Spleen (tissue), 11 donors: ENCODE results near the gene SERPINA1. TPM values are rescaled to one million over a fixed set of nuclear protein-coding genes. Genes with fewer than 3 reads are reported as not detected.
"Not testable (repeated sequence)": the region's sequence is repeated elsewhere in the genome, so short reads cannot be mapped to it uniquely, and the experiment has no call there.

Experiments
- DNase-seq: peaks from one replicate; pipeline ENCODE4 v3.0.0-alpha.2; 2020
- H3K27ac ChIP-seq, 8 donors: fragments of 200-600 bp; sonication (generic) in 7 of 8; 1 replicate in 4 of 8; 2 replicates in 4 of 8; pipeline versions ENCODE4 v1.5.0 to v1.8.0; 2016 to 2021; ENCODE audit warnings: inconsistent platforms in 4 of 8, mild to moderate bottlenecking in 4 of 8, moderate library complexity in 1 of 8
- H3K27me3 ChIP-seq, 7 donors: fragments of 200-600 bp; sonication (generic) in 6 of 7; replicated peaks in 1 of 7; 1 replicate in 4 of 7; 2 replicates in 3 of 7; pipeline versions ENCODE4 v1.5.0 to v1.8.0; 2016 to 2021; ENCODE audit warnings: inconsistent platforms in 3 of 7, mild to moderate bottlenecking in 1 of 7
- H3K36me3 ChIP-seq, 6 donors: fragments of 200-600 bp; sonication (generic) in 5 of 6; 1 replicate in 4 of 6; 2 replicates in 2 of 6; pipeline versions ENCODE4 v1.5.0 to v1.8.0; 2016 to 2021; ENCODE audit warnings: inconsistent platforms in 2 of 6
- H3K4me1 ChIP-seq, 6 donors: fragments of 200-600 bp; sonication (generic) in 5 of 6; 1 replicate in 3 of 6; 2 replicates in 3 of 6; pipeline versions ENCODE4 v1.5.0 to v1.8.0; 2016 to 2021; ENCODE audit warnings: inconsistent platforms in 3 of 6
- H3K4me3 ChIP-seq, 8 donors: fragments of 200-600 bp; sonication (generic) in 7 of 8; 1 replicate in 4 of 8; 2 replicates in 4 of 8; pipeline versions ENCODE4 v1.5.0 to v1.8.0; 2016 to 2021; ENCODE audit warnings: inconsistent platforms in 4 of 8, mild to moderate bottlenecking in 4 of 8, moderate library complexity in 2 of 8
- H3K9me3 ChIP-seq, 8 donors: fragments of 200-600 bp; sonication (generic) in 7 of 8; 1 replicate in 4 of 8; 2 replicates in 4 of 8; pipeline versions ENCODE4 v1.5.0 to v1.8.0; 2016 to 2021; ENCODE audit warnings: inconsistent platforms in 4 of 8
- CTCF ChIP-seq, 11 experiments: fragments of 200-600 bp in 7 of 11; fragments of 450-650 bp in 4 of 11; sonication (generic) in 4 of 11; IDR thresholded peaks in 8 of 11; conservative IDR thresholded peaks in 3 of 11; 1 replicate in 7 of 11; 2 replicates in 4 of 11; pipeline versions ENCODE4 v1.4.0 to v1.8.0; 2016 to 2021; ENCODE audit warnings: antibody characterized with exemption in 11 of 11, inconsistent platforms in 4 of 11, mild to moderate bottlenecking in 1 of 11
- POLR2A ChIP-seq, 3 donors: fragments of 450-650 bp; IDR thresholded peaks; one replicate each; pipeline ENCODE4 v1.5.1; 2017; ENCODE audit warnings: antibody characterized with exemption in 3 of 3, mild to moderate bottlenecking in 1 of 3
- POLR2AphosphoS5 ChIP-seq, 3 donors: sonication (generic); formaldehyde crosslinking; IDR thresholded peaks; one replicate each; pipeline ENCODE4 v1.5.1; 2017; ENCODE audit warnings: antibody characterized with exemption in 3 of 3
- WGBS, 5 donors: extraction: QIAGEN DNeasy Blood & Tissue Kit in 3 of 5; methylation state at CpG; one replicate each; pipeline versions ENCODE4 v1.1.5 to v1.1.7; 2013 to 2018; 5-methylcytosine and 5-hydroxymethylcytosine counted together
- intact Hi-C: fragments of 100-400 bp; cut with DNase I; formaldehyde crosslinking; loops from one replicate; pipeline ENCODE4 v1.15.0; 2023; ENCODE audit warnings: low total_unique reads
- polyA plus RNA-seq, 3 donors: library from polyadenylated mRNA; stranded (reverse); fragments of 200-250 nt; gene quantifications; one replicate each; pipeline ENCODE4 v1.2.1, GENCODE V29; 2013
- total RNA-seq, 7 donors: library from RNA; depleted of rRNA in 3 of 7; stranded (reverse); fragments of >200 nt in 3 of 7; fragmentation: NEBNext Ultra II Directional in 4 of 7; extraction: Animal tissue kit (Norgen Biotek cat#: 25700) in 4 of 7; gene quantifications; one replicate each; pipeline versions ENCODE4 v1.1.0 to v1.2.1, GENCODE V29; 2016 to 2021
- donor health status: healthy with polysubstance abuse.
- donor health status: DM: no; HTN: no; CAD: no; lungs with moderate emphysema.
- donor health status: DM: no; HTN: no; CAD: no.
- donor health status: Bipolar disorder and iron deficiency.
- donor health status: healthy.
- donor health status: DM: no; HTN: no; CAD: no.
- donor health status: DM: yes; HTN: yes; CAD: no.

The SERPINA1 gene
- total and polyA plus RNA-seq, 10 donors: 28.4 to 701 (median 203) TPM

DNA sequence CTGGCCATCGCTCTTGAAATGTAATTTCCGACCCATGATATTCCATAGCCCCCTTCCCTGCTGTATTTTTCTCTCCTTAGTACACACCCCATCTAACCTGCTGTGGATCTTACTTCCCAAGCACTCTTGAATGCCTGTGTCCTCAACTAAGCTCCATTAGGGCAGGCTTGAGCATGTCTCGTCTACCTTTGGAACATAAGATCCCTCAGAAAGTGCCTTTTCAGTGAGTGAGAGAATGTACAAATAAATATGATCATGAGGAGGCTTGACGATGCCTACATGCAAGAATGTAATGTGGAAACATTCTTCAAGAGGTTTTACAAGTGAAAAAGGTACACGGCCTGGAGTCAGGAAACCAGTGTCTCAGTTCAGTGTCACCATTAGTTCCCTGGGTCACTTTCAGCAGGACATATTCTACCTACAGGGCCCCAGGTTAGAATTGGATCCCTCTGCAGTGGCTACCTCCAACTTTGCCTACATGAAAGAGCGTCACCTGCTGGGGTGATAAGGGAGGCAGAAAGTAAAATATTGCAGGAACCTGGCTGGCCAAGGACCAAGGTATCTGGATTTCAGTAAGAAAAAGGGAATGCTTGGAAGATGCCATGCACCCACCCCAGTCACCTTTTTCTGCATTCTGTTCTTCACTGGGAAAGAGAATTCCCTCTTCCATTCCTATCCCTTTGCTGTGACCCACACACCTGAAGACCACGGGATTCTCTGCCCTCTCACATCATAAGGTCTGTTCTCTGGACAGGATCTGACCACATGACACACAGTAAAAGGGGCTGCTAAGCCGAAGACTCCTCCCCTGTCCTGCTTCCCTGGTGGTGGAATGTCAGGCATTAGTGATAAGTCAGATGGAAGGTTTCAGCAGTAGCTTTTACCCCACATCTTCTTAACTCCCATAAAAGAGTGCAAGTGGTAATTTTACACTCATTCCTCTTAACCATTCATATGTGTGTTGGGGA, 24.6 kb upstream of the SERPINA1 start:
- Histone ChIP-seq H3K27me3 (peaks cover 0 to 5% (median 0%) of the 10 kb centered on the region in 7 donors), H3K4me3 (no peak overlapping the region), H3K36me3 (no peaks in the 10 kb centered on the region), H3K9me3 (peaks cover 0 to 28% (median 12%) of the 10 kb centered on the region in 8 donors), H3K4me1 (peaks cover 0 to 4% (median 0%) of the 10 kb centered on the region in 6 donors), H3K27ac (no peak overlapping the region)
- TF ChIP-seq POLR2AphosphoS5 (IDR thresholded peaks at IDR 0.05) (no peak), POLR2A (IDR thresholded peaks at IDR 0.05) (no peak), CTCF (IDR thresholded peaks at IDR 0.05 in 8 of 11, conservative IDR thresholded peaks at IDR 0.05 in 3 of 11) (peak in 3 of 11 experiments; percentile 12 to 33 (median 25))
- DNase-seq: no peak
- 66 to 75% (median 69%) methylated on average over 8 of the region's 8 CpGs for WGBS, 5 donors
- intact Hi-C loops: no loop called here

DNA sequence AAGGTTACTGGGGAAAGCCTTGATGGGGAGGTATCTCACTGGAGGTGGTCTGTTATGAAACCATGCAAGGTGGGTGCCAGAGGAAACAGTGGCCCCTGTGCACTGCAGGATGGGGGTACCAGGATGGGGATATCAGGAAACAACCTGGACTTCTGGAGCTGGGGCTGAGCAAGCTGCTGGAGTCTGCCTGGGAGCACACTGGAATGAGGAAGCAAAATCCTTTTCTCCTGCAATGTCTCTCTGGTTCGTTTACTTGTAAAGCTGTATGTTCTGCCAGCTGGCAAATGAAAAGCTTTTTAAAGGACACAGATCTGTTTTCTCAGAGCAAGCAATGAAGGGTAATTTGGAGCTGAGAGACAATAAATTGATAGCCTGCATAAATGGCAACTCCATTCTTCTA, 23.2 kb upstream of the SERPINA1 start:
- H3K9me3 ChIP-seq: peaks cover 0 to 41% (median 25%) of the 10 kb centered on the region in 8 donors
- intact Hi-C loops: no loop called here
- no peak overlapping the region for H3K4me3 ChIP-seq
- TF ChIP-seq POLR2A (IDR thresholded peaks at IDR 0.05) (no peak), CTCF (IDR thresholded peaks at IDR 0.05 in 8 of 11, conservative IDR thresholded peaks at IDR 0.05 in 3 of 11) (no peak), POLR2AphosphoS5 (IDR thresholded peaks at IDR 0.05) (no peak)
- H3K27ac ChIP-seq: no peak overlapping the region
- no peak for DNase-seq
- peaks cover 0 to 4% (median 0%) of the 10 kb centered on the region in 6 donors for H3K4me1 ChIP-seq
- peaks cover 0 to 5% (median 0%) of the 10 kb centered on the region in 7 donors for H3K27me3 ChIP-seq
- no peaks in the 10 kb centered on the region for H3K36me3 ChIP-seq
- WGBS, 5 donors: 36 to 74% (median 57%) methylated on average over 1 of the region's 1 CpG

GRCh38 chr14:94409430-94409829, 21.0 kb upstream of the SERPINA1 start:
- intact Hi-C loops, H3K4me1 ChIP-seq, H3K27ac ChIP-seq, H3K36me3 ChIP-seq, H3K4me3 ChIP-seq, H3K27me3 ChIP-seq, DNase-seq: not testable (repeated sequence)
- 83 to 87% (median 86%) methylated on average over 5 of the region's 5 CpGs for WGBS, 5 donors
- peaks cover 0 to 49% (median 35%) of the 10 kb centered on the region in 8 donors for H3K9me3 ChIP-seq

DNA sequence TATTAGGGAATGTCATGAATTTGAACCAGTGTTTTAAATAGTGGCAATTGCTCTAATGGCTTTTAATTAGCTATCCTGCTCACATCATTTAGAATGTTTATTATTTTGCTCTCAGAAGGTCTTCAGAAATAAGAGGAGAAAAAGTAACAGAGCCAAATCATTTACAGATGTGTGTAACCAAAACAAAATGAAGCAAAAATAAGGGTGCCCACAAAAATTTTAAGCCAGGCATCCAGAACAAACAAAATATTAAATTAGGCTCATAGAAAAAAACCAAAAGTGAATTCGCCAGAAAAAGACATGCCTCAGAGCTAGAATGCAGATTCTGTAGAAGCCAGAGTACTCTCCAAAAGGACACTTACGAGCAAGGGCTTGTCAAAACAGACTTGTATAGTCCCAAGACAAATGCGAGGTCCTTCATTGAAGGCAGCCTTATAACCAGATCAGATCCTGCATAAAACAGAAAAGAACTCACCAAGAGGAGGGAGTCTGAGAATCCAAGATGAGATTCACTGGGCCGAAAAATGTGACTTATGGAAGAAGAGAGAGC, 20.2 kb upstream of the SERPINA1 start:
- intact Hi-C loops: no loop called here
- Histone ChIP-seq H3K4me1 (peaks cover 0 to 4% (median 0%) of the 10 kb centered on the region in 6 donors), H3K36me3 (no peaks in the 10 kb centered on the region), H3K27ac (no peak overlapping the region), H3K4me3 (no peak overlapping the region), H3K9me3 (peaks cover 0 to 49% (median 35%) of the 10 kb centered on the region in 8 donors), H3K27me3 (peaks cover 0 to 5% (median 0%) of the 10 kb centered on the region in 7 donors)
- TF ChIP-seq POLR2AphosphoS5 (IDR thresholded peaks at IDR 0.05) (no peak), POLR2A (IDR thresholded peaks at IDR 0.05) (no peak), CTCF (IDR thresholded peaks at IDR 0.05 in 8 of 11, conservative IDR thresholded peaks at IDR 0.05 in 3 of 11) (no peak)
- no peak for DNase-seq
- WGBS, 5 donors: 78 to 88% (median 82%) methylated on average over 4 of the region's 4 CpGs
